Measurements from ENCODE around the gene CTSL. TPM values are rescaled to one million over a fixed set of nuclear protein-coding genes. Genes with fewer than 3 reads are reported as not detected.
"Not testable (repeated sequence)": the region's sequence is repeated elsewhere in the genome, so short reads cannot be mapped to it uniquely, and the experiment has no call there.

CTSL gene
- total and polyA plus RNA-seq, 7 donors, result 45.8 to 995 (median 75.3) TPM

GRCh38 chr9:87753313-87753712 is 27.4 kb downstream of the CTSL start:
- TF ChIP-seq CTCF (IDR thresholded peaks at IDR 0.05), result no peak
- DNase-seq (no peak), ATAC-seq (no peak)
- no peak overlapping the region for H3K4me3 ChIP-seq
- peaks cover 7% of the 10 kb centered on the region for H3K9me3 ChIP-seq
- H3K4me1 ChIP-seq, result no peaks in the 10 kb centered on the region
- H3K27me3 ChIP-seq (ENCODE audit: insufficient read depth in 3 of 3, low read length in 2 of 3), result peaks cover 0 to 5% (median 0%) of the 10 kb centered on the region in 3 donors
- no peaks in the 10 kb centered on the region for H3K36me3 ChIP-seq (ENCODE audit: insufficient read depth in 1 of 2, low read depth in 1 of 2)
- intact Hi-C loops (cut with DNase I), result no loop called here
- H3K27ac ChIP-seq, result no peak overlapping the region
- 48 to 64% (median 57%) methylated on average over 2 of the region's 2 CpGs for WGBS, 3 donors

GRCh38 chr9:87758330-87758729 is 32.4 kb downstream of the CTSL start:
- H3K36me3 ChIP-seq (ENCODE audit: insufficient read depth in 1 of 2, low read depth in 1 of 2); intact Hi-C loops (cut with DNase I): not testable (repeated sequence)
- WGBS, 3 donors, result 83 to 100% (median 90%) methylated on average over 5 to 18 of the region's 24 CpGs

GRCh38 chr9:87759980-87760379 is 34.1 kb downstream of the CTSL start:
- intact Hi-C loops (cut with DNase I); H3K9me3 ChIP-seq; H3K27me3 ChIP-seq (ENCODE audit: insufficient read depth in 3 of 3, low read length in 2 of 3); ATAC-seq; H3K36me3 ChIP-seq (ENCODE audit: insufficient read depth in 1 of 2, low read depth in 1 of 2); H3K4me3 ChIP-seq; DNase-seq; H3K27ac ChIP-seq; H3K4me1 ChIP-seq: not testable (repeated sequence)

More at GRCh38 chr9:87758330-87758729, 32.4 kb downstream of the CTSL start:
- not testable (repeated sequence) for ATAC-seq; H3K27ac ChIP-seq; DNase-seq; H3K27me3 ChIP-seq (ENCODE audit: insufficient read depth in 3 of 3, low read length in 2 of 3); H3K9me3 ChIP-seq; H3K4me3 ChIP-seq; H3K4me1 ChIP-seq

- ATAC-seq, result no peak
- 74 to 87% (median 77%) methylated on average over 2 of the region's 2 CpGs for WGBS, 3 donors
- Histone ChIP-seq H3K36me3 (ENCODE audit: insufficient read depth in 1 of 2, low read depth in 1 of 2) (no peaks in the 10 kb centered on the region), H3K4me3 (no peak overlapping the region), H3K27ac (no peak overlapping the region), H3K4me1 (no peaks in the 10 kb centered on the region), H3K9me3 (no peaks in the 10 kb centered on the region), H3K27me3 (ENCODE audit: insufficient read depth in 3 of 3, low read length in 2 of 3) (peaks cover 0 to 4% (median 0%) of the 10 kb centered on the region in 3 donors)
- intact Hi-C loops (cut with DNase I), result no loop called here
- DNase-seq, result no peak
- no peak for TF ChIP-seq CTCF (IDR thresholded peaks at IDR 0.05)
These were observed 34.6 kb downstream of the CTSL start for GRCh38 chr9:87760529-87760928.

GRCh38 chr9:87763286-87763685 is 37.4 kb downstream of the CTSL start:
- no peak overlapping the region for H3K27ac ChIP-seq
- TF ChIP-seq CTCF (IDR thresholded peaks at IDR 0.05), result no peak
- intact Hi-C loops (cut with DNase I), result no loop called here
- peaks cover 0 to 4% (median 0%) of the 10 kb centered on the region in 3 donors for H3K27me3 ChIP-seq (ENCODE audit: insufficient read depth in 3 of 3, low read length in 2 of 3)
- DNase-seq, result no peak
- WGBS, 3 donors, result 83 to 87% (median 86%) methylated on average over 6 of the region's 6 CpGs
- H3K4me1 ChIP-seq, result no peaks in the 10 kb centered on the region
- H3K9me3 ChIP-seq, result no peaks in the 10 kb centered on the region
- H3K4me3 ChIP-seq, result no peak overlapping the region
- H3K36me3 ChIP-seq (ENCODE audit: insufficient read depth in 1 of 2, low read depth in 1 of 2), result no peaks in the 10 kb centered on the region
- ATAC-seq, result no peak

GRCh38 chr9:87765521-87765920 is 39.6 kb downstream of the CTSL start:
- no peak for ATAC-seq
- no peak for DNase-seq
- no peak overlapping the region for H3K27ac ChIP-seq
- no peaks in the 10 kb centered on the region for H3K36me3 ChIP-seq (ENCODE audit: insufficient read depth in 1 of 2, low read depth in 1 of 2)
- peaks cover 0 to 9% (median 4%) of the 10 kb centered on the region in 3 donors for H3K27me3 ChIP-seq (ENCODE audit: insufficient read depth in 3 of 3, low read length in 2 of 3)
- H3K4me1 ChIP-seq, result no peaks in the 10 kb centered on the region
- H3K9me3 ChIP-seq, result no peaks in the 10 kb centered on the region
- intact Hi-C loops (cut with DNase I), result no loop called here
- TF ChIP-seq CTCF (IDR thresholded peaks at IDR 0.05), result no peak
- no peak overlapping the region for H3K4me3 ChIP-seq
